Measurements from ENCODE around the gene ZNF816.
"Not testable (repeated sequence)": the region's sequence is repeated elsewhere in the genome, so short reads cannot be mapped to it uniquely, and the experiment has no call there.

ZNF816 gene

DNA sequence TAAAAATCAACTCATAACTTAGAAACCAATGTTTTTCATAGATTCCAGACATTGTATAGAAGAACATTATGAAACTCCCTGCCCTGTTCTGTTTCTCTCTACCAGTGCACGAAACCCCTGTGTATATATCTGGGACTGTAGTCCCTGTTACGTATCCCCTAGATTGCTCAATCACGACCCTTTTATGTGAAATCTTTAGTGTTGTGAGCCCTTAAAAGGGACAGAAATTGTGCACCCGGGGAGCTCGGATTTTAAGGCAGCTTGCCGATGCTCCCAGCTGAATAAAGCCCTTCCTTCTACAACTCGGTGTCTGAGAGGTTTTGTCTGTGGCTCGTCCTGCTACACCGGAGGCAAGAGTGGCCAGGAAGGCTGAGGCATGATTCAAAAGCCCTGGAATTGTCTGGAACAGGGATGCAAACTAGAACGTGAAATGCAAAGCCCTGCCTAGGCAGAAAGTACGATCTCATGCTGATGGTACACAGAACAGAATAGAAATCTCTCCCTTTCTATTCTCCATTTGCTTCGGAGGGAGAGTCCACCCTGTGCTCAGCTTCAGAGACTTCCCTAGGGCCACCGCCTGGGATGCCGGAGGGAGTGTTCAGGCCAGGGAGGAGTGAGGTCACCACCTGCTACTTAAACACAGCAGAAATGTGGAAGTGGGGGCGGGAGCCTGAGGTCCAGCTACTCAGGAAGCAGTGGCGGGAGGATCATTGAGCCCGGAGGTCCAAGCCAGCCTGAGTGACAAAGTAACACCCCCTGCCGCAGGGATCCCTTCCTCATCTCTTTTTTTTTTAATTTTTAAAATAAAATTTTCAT, 38.7 kb downstream of the ZNF816 start:
- DNase-seq, result no peak

DNA sequence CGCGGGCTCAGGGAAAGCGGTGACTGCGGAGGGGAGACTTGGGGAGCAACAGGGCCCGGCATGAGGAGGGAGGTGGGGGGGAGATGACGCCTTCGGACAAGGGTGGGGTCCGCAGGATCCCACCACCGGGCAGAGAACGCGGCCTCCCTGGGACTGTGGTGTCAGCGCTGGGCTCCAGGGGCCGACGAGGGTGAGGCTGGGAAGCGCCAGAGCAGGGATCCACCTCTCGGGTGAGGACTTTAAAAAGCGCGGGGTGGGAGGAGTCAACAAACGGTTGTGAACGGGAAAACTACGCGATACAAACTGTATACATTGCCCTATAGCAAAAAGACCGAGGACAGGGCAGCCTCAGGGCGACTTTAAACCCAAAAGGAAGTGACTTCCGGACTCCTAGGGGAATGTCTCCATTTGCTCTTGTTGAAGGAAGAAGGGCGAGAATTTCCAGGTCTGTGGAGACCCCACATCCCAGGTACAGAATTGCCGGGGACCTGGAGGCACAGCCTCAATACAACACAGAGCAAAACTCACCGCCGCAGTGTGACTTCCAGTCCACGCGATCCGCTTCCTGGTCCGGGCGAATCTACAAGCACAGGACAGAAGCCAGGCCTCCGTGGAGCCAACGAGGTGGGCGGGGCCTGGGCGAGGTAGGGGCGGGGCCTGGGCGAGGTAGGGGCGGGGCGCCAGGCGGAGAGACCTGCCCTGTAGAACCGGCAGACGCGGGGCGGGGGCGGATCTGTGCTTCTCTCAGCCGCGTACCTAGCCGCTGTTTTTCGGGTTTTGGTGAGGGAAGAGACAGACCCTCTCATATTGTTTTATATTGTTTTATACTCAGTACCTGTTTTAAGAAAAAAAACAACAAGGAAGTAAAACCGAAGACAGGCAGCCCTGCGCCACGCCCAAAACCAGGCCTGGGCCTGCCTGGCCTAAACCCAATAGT, 39.6 kb downstream of the ZNF816 start, which contains the start of gene ZNF888:
ZNF888 (minus strand) TSS at position 588 of the 937 bp plus-strand sequence. CDS start 5,555 bp downstream, outside the sequence.
- DNase-seq, result peak; percentile 71 to 74

DNA sequence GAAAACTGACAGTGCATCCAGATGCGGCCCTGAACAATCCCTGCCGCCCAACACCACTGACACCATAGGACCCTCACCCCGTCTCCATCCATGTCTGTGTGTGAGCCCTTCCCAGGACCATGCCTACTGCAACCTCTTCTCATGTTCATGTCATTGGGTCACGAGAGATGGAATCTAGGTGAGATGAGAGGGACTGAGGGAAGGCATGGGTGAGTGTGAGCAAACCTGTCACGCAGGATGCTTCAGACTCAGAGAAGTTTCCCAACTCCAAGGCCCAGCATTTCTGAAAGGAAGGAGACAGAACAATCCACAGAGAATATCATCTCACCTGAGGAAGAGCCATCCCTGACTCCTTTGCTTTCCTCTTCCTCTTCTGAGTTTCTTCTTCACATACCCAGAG, 45.1 kb downstream of the ZNF816 start:
- no peak for DNase-seq

DNA sequence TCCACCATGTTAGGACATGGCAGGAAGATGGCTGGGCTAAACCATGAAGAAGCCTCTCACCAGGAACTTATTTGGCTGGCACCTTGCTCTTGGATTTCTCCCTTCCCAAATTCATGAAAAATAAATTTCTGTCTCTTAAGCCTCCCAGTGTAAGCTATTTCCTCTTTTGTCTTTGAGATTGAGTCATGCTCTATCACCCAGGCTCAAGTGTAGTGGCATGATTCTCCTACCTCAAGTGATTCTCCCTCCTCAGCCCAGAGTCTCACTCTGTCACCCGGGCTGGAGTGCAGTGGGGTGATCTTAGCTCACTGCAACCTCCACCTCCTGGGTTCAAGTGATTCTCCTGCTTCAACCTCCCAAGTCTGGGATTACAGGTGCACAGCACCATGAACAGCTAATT, 52.0 kb downstream of the ZNF816 start:
- DNase-seq, result no peak

DNA sequence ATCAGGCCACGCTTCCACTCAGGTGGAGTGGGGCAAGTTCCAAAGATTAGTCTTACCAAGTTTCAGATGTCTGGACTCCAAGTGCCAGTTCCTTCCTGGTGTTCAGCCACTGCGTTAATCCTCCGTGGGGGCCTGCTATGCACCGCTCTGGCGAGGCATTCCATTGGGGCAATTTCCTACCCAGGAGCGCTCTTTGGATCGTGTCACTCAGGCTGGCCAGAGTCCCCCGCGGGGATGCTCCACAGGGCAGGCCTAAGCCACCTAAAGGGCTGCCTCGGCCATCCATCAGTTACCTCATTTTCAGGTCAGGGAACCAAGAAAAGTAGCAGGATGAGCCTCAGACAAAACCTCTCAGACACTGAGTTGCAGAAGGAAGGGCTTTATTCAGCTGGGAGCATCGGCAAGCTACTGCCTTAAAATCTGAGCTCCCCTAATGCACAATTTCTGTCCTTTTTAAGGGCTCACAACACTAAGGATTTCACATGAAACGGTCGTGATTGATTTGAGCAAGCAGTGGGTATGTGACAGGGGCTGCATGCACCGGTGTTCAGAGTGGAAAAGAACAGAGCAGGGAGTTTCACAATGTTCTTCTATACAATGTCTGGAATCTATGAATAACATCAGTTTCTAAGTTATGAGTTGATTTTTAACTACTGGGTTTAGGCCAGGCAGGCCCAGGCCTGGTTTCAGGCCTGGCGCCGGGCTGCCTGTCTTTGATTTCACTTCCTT, 58.5 kb downstream of the ZNF816 start:
- DNase-seq, result not testable (repeated sequence)

DNA sequence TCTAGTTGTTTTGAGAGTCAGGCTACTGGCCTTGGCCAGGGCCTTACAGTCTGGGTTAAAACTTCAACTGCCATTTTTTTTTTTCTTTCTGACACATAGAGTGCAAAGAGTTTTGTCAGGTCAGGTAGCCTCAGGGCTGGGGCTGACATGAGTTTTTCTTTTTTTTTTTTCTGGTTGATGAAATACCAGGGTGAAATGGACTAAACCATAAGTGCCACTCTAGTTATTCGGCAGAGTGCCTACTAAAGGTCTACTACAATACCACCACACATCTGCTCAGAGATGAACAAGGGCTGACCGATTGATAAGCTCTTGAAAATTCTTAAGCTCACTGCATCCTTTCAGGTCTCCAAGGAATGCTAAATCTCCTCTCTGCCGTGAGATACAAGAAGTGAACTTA, 60.8 kb downstream of the ZNF816 start:
- no peak for DNase-seq
